H9 (cell line): ENCODE data around the gene SRCAP. TPM values are rescaled to one million over a fixed set of nuclear protein-coding genes. Genes with fewer than 3 reads are reported as not detected.

Experiments
- DNase-seq: peaks from one replicate; pipeline ENCODE4 v3.0.0-alpha.2; 2017
- H2AFZ ChIP-seq: one replicate; pipeline ENCODE4 v1.6.1; 2013; ENCODE audit warnings: mild to moderate bottlenecking, low read length, control low read depth, moderate library complexity
- H2AK5ac ChIP-seq: 2 replicates; pipeline ENCODE4 v1.6.1; 2013; ENCODE audit warnings: low read length, control low read depth, mixed read lengths; ENCODE audit not compliant: insufficient read length
- H2BK120ac ChIP-seq: one replicate; pipeline ENCODE4 v1.6.1; 2013; ENCODE audit warnings: low read depth, mild to moderate bottlenecking, low read length, control low read depth, inconsistent platforms; ENCODE audit not compliant: poor library complexity, severe bottlenecking
- H2BK12ac ChIP-seq: 2 replicates; pipeline ENCODE4 v1.6.1; 2013; ENCODE audit warnings: low read length, control low read depth, mixed read lengths, low read depth; ENCODE audit not compliant: insufficient read length
- H2BK15ac ChIP-seq: 2 replicates; pipeline ENCODE4 v1.6.1; 2013; ENCODE audit warnings: low read depth, low read length, control low read depth
- H2BK20ac ChIP-seq: one replicate; pipeline ENCODE4 v1.6.1; 2013; ENCODE audit warnings: low read depth, mild to moderate bottlenecking, low read length, control low read depth, inconsistent platforms; ENCODE audit not compliant: poor library complexity, severe bottlenecking
- H2BK5ac ChIP-seq: 2 replicates; pipeline ENCODE4 v1.6.1; 2013; ENCODE audit warnings: low read length, control low read depth, mixed read lengths; ENCODE audit not compliant: insufficient read length
- H3K14ac ChIP-seq: 2 replicates; pipeline ENCODE4 v1.6.1; 2013; ENCODE audit warnings: low read length, control low read depth; ENCODE audit not compliant: insufficient read depth
- H3K18ac ChIP-seq: 2 replicates; pipeline ENCODE4 v1.6.1; 2013; ENCODE audit warnings: low read depth, mild to moderate bottlenecking, mixed read lengths, low read length, control low read depth; ENCODE audit not compliant: insufficient read length
- H3K23ac ChIP-seq: 2 replicates; pipeline ENCODE4 v1.6.1; 2013; ENCODE audit warnings: low read length, control low read depth, mixed read lengths, low read depth; ENCODE audit not compliant: insufficient read length
- H3K23me2 ChIP-seq: 2 replicates; pipeline ENCODE4 v1.6.1; 2013; ENCODE audit warnings: low read depth, mild to moderate bottlenecking, mixed read lengths, low read length, control low read depth; ENCODE audit not compliant: insufficient read length, poor library complexity, severe bottlenecking
- H3K27ac ChIP-seq: 2 replicates; pipeline ENCODE4 v1.5.1; 2013; ENCODE audit warnings: low read length, control low read depth, mixed read lengths, low read depth; ENCODE audit not compliant: insufficient read length
- H3K27me3 ChIP-seq: 2 replicates; pipeline ENCODE4 v1.6.1; 2013; ENCODE audit warnings: low read length, control low read depth, inconsistent platforms; ENCODE audit not compliant: insufficient read depth
- H3K4ac ChIP-seq: 2 replicates; pipeline ENCODE4 v1.6.1; 2013; ENCODE audit warnings: low read depth, mild to moderate bottlenecking, control low read depth, inconsistent platforms, low read length, moderate library complexity
- H3K4me1 ChIP-seq: 2 replicates; pipeline ENCODE4 v1.6.1; 2013; ENCODE audit warnings: low read length, control low read depth, inconsistent platforms; ENCODE audit not compliant: insufficient read depth
- H3K4me2 ChIP-seq: 2 replicates; pipeline ENCODE4 v1.6.1; 2013; ENCODE audit warnings: low read length, control low read depth, mixed read lengths; ENCODE audit not compliant: insufficient read length, insufficient read depth
- H3K56ac ChIP-seq: 2 replicates; pipeline ENCODE4 v1.6.1; 2013; ENCODE audit warnings: low read depth, mild to moderate bottlenecking, mixed read lengths, low read length, control low read depth; ENCODE audit not compliant: insufficient read length
- H3K79me1 ChIP-seq: 2 replicates; pipeline ENCODE4 v1.6.1; 2013; ENCODE audit warnings: low read depth, mild to moderate bottlenecking, moderate library complexity, low read length, control low read depth, inconsistent platforms; ENCODE audit not compliant: insufficient read depth, poor library complexity, severe bottlenecking
- H3K79me2 ChIP-seq: 2 replicates; pipeline ENCODE4 v1.6.1; 2013; ENCODE audit warnings: low read length, control low read depth, inconsistent platforms; ENCODE audit not compliant: insufficient read depth
- H3K9ac ChIP-seq: 2 replicates; pipeline ENCODE4 v1.6.1; 2013; ENCODE audit warnings: low read length, control low read depth, mixed read lengths; ENCODE audit not compliant: insufficient read length; ENCODE audit errors: extremely low read depth
- H3K9me3 ChIP-seq: one replicate; pipeline ENCODE4 v1.6.1; 2013; ENCODE audit warnings: low read depth, low read length, inconsistent platforms; ENCODE audit not compliant: control insufficient read depth
- H3T11ph ChIP-seq: one replicate; pipeline ENCODE4 v1.6.1; 2013; ENCODE audit warnings: mild to moderate bottlenecking, low read length, control low read depth, inconsistent platforms
- H4K20me1 ChIP-seq: one replicate; pipeline ENCODE4 v1.6.1; 2013; ENCODE audit not compliant: control insufficient read depth, insufficient read length, insufficient read depth
- H4K5ac ChIP-seq: 2 replicates; pipeline ENCODE4 v1.6.1; 2013; ENCODE audit warnings: low read depth, mild to moderate bottlenecking, mixed read lengths, low read length, control low read depth; ENCODE audit not compliant: insufficient read length
- H4K8ac ChIP-seq: replicated peaks from 2 replicates; pipeline ENCODE4 v1.6.1; 2013; ENCODE audit warnings: low read length, control low read depth, mixed read lengths, low read depth; ENCODE audit not compliant: insufficient read length
- H4K91ac ChIP-seq: 2 replicates; pipeline ENCODE4 v1.6.1; 2013; ENCODE audit warnings: low read depth, mild to moderate bottlenecking, moderate library complexity, mixed read lengths, low read length, control low read depth; ENCODE audit not compliant: insufficient read length
- H3K27ac Mint-ChIP-seq, 3 experiments: 2 replicates in 2 of 3; 3 replicates in 1 of 3; pipeline ENCODE4 v1.8.0; 2020 to 2021; ENCODE audit warnings: mixed read lengths in 3 of 3, mild to moderate bottlenecking in 1 of 3, moderate library complexity in 1 of 3
- H3K27me3 Mint-ChIP-seq: 2 replicates; pipeline ENCODE4 v1.8.0; 2021; ENCODE audit warnings: low read depth, mild to moderate bottlenecking, moderate library complexity, mixed read lengths
- H3K36me3 Mint-ChIP-seq, 3 experiments: 2 replicates in 2 of 3; 3 replicates in 1 of 3; pipeline ENCODE4 v1.8.0; 2020 to 2021; ENCODE audit warnings: low read depth in 3 of 3, mixed read lengths in 3 of 3; ENCODE audit not compliant: insufficient read depth in 1 of 3
- H3K4me1 Mint-ChIP-seq, 2 experiments: 2 replicates each; pipeline ENCODE4 v1.8.0; 2020; ENCODE audit warnings: mixed read lengths in 2 of 2
- H3K4me3 Mint-ChIP-seq, 2 experiments: 2 replicates in 1 of 2; 3 replicates in 1 of 2; pipeline ENCODE4 v1.8.0; 2020 to 2021; ENCODE audit warnings: mild to moderate bottlenecking in 2 of 2, mixed read lengths in 2 of 2, moderate library complexity in 1 of 2
- H3K9me3 Mint-ChIP-seq, 2 experiments: 2 replicates in 1 of 2; 3 replicates in 1 of 2; pipeline ENCODE4 v1.8.0; 2020; ENCODE audit warnings: mild to moderate bottlenecking in 2 of 2, mixed read lengths in 2 of 2, moderate library complexity in 1 of 2
- CTCF ChIP-seq: fragments of 200-600 bp; sonication (generic); conservative IDR thresholded peaks from 3 replicates; pipeline ENCODE4 v1.8.0; 2021; ENCODE audit warnings: antibody characterized with exemption, mild to moderate bottlenecking
- WGBS: extraction: QIAGEN DNeasy Blood & Tissue Kit; methylation state at CpG from one replicate; pipeline ENCODE4 v1.1.7; 2013; ENCODE audit warnings: missing lambda C conversion rate, low lambda C conversion rate, mixed read lengths; ENCODE audit not compliant: insufficient read length; ENCODE audit errors: extremely low coverage; 5-methylcytosine and 5-hydroxymethylcytosine counted together
- total RNA-seq: library from RNA; stranded (reverse); gene quantifications from 2 replicates; pipeline ENCODE4 v1.2.1, GENCODE V29; 2021

SRCAP gene
- total RNA-seq, 1 experiment from 2014 or later = 63.1 TPM

DNA sequence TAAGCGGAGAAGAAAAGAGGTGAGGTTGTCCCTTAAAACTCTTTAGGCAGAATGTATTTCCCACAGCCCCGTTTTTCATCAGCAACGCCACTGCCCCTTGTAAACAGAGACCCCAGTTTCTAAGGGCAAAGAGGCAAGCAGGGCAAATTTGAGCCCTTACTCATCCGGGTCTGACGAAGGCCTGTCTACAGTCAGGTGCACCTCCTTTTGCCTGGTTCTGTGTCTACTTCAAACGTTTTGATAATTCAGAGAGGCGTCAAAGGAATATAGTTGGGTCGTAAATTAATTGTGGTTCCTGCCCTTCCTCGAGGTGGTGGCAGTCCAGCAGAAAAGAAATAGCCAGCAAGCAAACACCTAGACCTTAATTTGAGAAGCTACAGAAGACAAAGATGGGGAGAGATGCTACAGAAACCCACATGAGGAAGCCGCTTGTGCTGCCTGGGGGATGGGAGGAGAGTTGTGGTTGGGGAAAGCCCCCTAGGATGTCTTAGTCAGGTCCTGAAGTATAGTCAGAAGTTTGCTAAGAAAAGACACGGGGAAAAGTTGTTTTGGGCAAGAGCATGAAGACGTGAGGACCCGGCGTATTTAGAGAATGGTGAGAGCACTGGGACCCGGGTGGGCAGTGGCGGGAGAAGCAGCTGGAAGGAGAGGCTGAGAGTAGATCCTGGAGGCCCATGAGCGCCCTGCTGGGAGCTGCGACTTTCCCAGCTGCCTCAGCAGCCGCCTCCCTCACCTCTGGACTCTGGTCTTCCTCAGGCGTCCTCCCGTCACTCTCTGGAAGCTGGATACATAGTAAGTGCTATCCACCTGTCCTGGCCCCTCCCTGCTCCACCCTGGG is 38.3 kb upstream of the SRCAP start:
- no peaks in the 10 kb centered on the region for H4K20me1 ChIP-seq
- TF ChIP-seq CTCF = no peak

More for the DNA sequence above, 38.3 kb upstream of the SRCAP start:
- Histone ChIP-seq H2BK20ac (no peak overlapping the region), H3K27ac (no peak overlapping the region), H3K4me1 (no peaks in the 10 kb centered on the region), H3T11ph (no peak overlapping the region), H2AFZ (no peak overlapping the region), H3K18ac (no peak overlapping the region), H3K79me1 (no peaks in the 10 kb centered on the region), H3K4me2 (no peak overlapping the region), H3K79me2 (no peaks in the 10 kb centered on the region), H3K14ac (no peak overlapping the region), H4K91ac (no peak overlapping the region), H2BK12ac (no peak overlapping the region), H2BK5ac (no peak overlapping the region), H3K56ac (no peak overlapping the region), H3K9me3 (no peaks in the 10 kb centered on the region), H3K9ac (no peak overlapping the region), H4K5ac (no peak overlapping the region), H2BK120ac (no peak overlapping the region), H4K8ac (no peak overlapping the region), H2BK15ac (no peak overlapping the region), H3K4ac (no peak overlapping the region), H3K27me3 (peaks cover 6% of the 10 kb centered on the region; the same call in 1 of the 2 replicates), H3K23me2 (no peaks in the 10 kb centered on the region), H3K23ac (no peak overlapping the region), H2AK5ac (no peak overlapping the region)
- Mint-ChIP-seq H3K36me3 (peaks cover 15 to 52% (median 44%) of the 10 kb centered on the region in 3 experiments), H3K27ac (no peak overlapping the region), H3K4me3 (peak overlapping the region; percentile 58 to 77), H3K4me1 (peaks cover 5 to 12% of the 10 kb centered on the region in 2 experiments), H3K27me3 (peaks cover 59% of the 10 kb centered on the region), H3K9me3 (no peaks in the 10 kb centered on the region)
- WGBS = no CpG with 5 or more reads among the region's 21 CpGs
- no peak for DNase-seq
